ENCODE results near the gene SGPP1. TPM values are rescaled to one million over a fixed set of nuclear protein-coding genes. Genes with fewer than 3 reads are reported as not detected.

SGPP1 gene
- total and polyA plus RNA-seq, 10 of the 15 experiments (the other 5 are each of a cell fraction or from before 2014, with no cell fraction given): 3.5 to 37.7 (median 25.5) TPM

DNA sequence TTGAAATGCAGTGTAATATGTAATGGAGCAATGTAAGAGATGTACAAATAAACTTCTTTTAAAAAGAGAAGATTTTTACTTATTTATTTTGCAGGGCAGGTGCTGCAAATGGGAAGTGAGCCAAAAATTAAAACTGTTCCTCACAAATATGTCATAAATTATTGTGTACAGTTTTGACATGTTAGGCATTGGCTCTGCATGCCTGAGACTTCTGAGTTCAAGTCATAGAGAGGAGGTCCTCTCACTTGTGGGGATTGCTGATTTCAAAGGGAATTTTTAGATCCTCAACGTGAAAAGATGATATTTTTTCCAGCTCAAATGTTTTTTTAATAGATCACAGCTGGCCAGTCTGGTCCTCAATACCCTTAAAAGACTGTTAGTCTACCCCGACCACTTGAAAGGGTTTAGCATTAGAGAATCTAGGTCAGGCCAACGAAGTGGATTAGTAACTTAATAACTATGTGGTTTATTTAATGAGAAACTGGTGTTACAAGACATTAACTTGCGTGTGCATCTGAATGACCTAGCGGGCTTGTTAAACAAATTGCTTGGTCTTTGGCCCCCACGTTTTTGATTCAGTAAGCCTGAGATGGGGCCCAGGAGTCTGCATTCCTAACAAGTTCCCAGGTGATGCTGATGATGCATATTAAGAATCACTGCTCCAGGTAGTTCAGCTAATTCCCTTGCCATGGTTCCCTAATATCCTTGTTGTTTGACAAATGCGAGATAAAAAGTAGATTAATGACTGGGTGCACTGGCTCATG, 55.3 kb downstream of the SGPP1 start (continued):
- no peak for TF ChIP-seq PKNOX1 (IDR thresholded peaks at IDR 0.05)
- no peak for TF ChIP-seq TCF12 (IDR thresholded peaks at IDR 0.05; ENCODE audit: low read depth, low read length)
- TF ChIP-seq KLF5 (IDR thresholded peaks at IDR 0.05; ENCODE audit: partially characterized antibody): no peak
- TF ChIP-seq NFXL1 (IDR thresholded peaks at IDR 0.05; ENCODE audit: borderline replicate concordance): no peak
- no peak for TF ChIP-seq POU2F2 (IDR thresholded peaks at IDR 0.05; ENCODE audit: borderline replicate concordance, low read depth, low read length)
- TF ChIP-seq BMI1 (IDR thresholded peaks at IDR 0.05; ENCODE audit: borderline replicate concordance): 0 out of 2 replicates have a peak, but pooled peaks have one; percentile 1
- TF ChIP-seq, protein P1, sequence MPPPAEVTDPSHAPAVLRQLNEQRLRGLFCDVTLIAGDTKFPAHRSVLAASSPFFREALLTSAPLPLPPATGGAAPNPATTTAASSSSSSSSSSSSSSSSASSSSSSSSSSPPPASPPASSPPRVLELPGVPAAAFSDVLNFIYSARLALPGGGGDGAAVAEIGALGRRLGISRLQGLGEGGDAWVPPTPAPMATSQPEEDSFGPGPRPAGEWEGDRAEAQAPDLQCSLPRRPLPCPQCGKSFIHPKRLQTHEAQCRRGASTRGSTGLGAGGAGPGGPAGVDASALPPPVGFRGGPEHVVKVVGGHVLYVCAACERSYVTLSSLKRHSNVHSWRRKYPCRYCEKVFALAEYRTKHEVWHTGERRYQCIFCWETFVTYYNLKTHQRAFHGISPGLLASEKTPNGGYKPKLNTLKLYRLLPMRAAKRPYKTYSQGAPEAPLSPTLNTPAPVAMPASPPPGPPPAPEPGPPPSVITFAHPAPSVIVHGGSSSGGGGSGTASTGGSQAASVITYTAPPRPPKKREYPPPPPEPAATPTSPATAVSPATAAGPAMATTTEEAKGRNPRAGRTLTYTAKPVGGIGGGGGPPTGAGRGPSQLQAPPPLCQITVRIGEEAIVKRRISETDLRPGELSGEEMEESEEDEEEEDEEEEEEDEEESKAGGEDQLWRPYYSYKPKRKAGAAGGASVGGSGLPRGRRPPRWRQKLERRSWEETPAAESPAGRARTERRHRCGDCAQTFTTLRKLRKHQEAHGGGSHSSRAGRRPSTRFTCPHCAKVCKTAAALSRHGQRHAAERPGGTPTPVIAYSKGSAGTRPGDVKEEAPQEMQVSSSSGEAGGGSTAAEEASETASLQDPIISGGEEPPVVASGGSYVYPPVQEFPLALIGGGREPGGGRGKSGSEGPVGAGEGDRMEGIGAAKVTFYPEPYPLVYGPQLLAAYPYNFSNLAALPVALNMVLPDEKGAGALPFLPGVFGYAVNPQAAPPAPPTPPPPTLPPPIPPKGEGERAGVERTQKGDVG (CRISPR knock-in tag; IDR thresholded peaks at IDR 0.05): no peak
- TF ChIP-seq, protein P2, sequence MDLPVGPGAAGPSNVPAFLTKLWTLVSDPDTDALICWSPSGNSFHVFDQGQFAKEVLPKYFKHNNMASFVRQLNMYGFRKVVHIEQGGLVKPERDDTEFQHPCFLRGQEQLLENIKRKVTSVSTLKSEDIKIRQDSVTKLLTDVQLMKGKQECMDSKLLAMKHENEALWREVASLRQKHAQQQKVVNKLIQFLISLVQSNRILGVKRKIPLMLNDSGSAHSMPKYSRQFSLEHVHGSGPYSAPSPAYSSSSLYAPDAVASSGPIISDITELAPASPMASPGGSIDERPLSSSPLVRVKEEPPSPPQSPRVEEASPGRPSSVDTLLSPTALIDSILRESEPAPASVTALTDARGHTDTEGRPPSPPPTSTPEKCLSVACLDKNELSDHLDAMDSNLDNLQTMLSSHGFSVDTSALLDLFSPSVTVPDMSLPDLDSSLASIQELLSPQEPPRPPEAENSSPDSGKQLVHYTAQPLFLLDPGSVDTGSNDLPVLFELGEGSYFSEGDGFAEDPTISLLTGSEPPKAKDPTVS (IDR thresholded peaks at IDR 0.05; ENCODE audit: low read depth, low read length): no peak
- no peak for TF ChIP-seq CHD4 (IDR thresholded peaks at IDR 0.05)
- no peak for TF ChIP-seq BRCA1 (IDR thresholded peaks at IDR 0.05; ENCODE audit: low read depth, low read length)
- no peak for TF ChIP-seq ZNF384 (IDR thresholded peaks at IDR 0.05; ENCODE audit: borderline replicate concordance, low read depth, low read length)
- peak; percentile 34; the same call in 1 of the 2 replicates for TF ChIP-seq NBN (IDR thresholded peaks at IDR 0.05)
- no peak for TF ChIP-seq GABPA (IDR thresholded peaks at IDR 0.05; ENCODE audit: low read depth)
- no peak for TF ChIP-seq FOXK2 (IDR thresholded peaks at IDR 0.05)
- TF ChIP-seq ZSCAN29 (IDR thresholded peaks at IDR 0.05): no peak; the same call in 1 of the 2 replicates
- TF ChIP-seq TCF7 (IDR thresholded peaks at IDR 0.05; ENCODE audit: borderline replicate concordance): no peak
- no peak for TF ChIP-seq CREB1 (IDR thresholded peaks at IDR 0.05; ENCODE audit: low read depth)
- peak; percentile 78 for TF ChIP-seq ZNF217 (IDR thresholded peaks at IDR 0.05)
- no peak for TF ChIP-seq MTA3 (IDR thresholded peaks at IDR 0.05; ENCODE audit: borderline replicate concordance, low read length)
- TF ChIP-seq ATF7 (IDR thresholded peaks at IDR 0.05; ENCODE audit: low read depth): peak; percentile 60
- TF ChIP-seq TCF3 (IDR thresholded peaks at IDR 0.05; ENCODE audit: borderline replicate concordance, insufficient read depth, low read depth, low read length): no peak
- TF ChIP-seq, protein P3, sequence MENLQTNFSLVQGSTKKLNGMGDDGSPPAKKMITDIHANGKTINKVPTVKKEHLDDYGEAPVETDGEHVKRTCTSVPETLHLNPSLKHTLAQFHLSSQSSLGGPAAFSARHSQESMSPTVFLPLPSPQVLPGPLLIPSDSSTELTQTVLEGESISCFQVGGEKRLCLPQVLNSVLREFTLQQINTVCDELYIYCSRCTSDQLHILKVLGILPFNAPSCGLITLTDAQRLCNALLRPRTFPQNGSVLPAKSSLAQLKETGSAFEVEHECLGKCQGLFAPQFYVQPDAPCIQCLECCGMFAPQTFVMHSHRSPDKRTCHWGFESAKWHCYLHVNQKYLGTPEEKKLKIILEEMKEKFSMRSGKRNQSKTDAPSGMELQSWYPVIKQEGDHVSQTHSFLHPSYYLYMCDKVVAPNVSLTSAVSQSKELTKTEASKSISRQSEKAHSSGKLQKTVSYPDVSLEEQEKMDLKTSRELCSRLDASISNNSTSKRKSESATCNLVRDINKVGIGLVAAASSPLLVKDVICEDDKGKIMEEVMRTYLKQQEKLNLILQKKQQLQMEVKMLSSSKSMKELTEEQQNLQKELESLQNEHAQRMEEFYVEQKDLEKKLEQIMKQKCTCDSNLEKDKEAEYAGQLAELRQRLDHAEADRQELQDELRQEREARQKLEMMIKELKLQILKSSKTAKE (IDR thresholded peaks at IDR 0.05; ENCODE audit: low read depth, poor library complexity, severe bottlenecking): peak; percentile 46
- no peak for TF ChIP-seq SUZ12 (IDR thresholded peaks at IDR 0.05; ENCODE audit: unreplicated experiment)
- TF ChIP-seq IRF4 (IDR thresholded peaks at IDR 0.05; ENCODE audit: low read depth, low read length): no peak
